Fibroblast of lung (primary cell): ENCODE results near the gene FBXO41. TPM values are rescaled to one million over a fixed set of nuclear protein-coding genes. Genes with fewer than 3 reads are reported as not detected.

Experiments
- DNase-seq, 2 donors: peaks; one replicate each; pipeline versions ENCODE4 v3.0.0 to v3.0.0-alpha.2; 2010; ENCODE audit warnings: low read depth in 2 of 2
- H2AFZ ChIP-seq: 2 replicates; pipeline ENCODE4 v1.5.1; 2012; ENCODE audit warnings: low read length, control low read depth, inconsistent platforms
- H3K27ac ChIP-seq: 2 replicates; pipeline ENCODE4 v1.5.1; 2011; ENCODE audit warnings: low read length, control low read depth; ENCODE audit not compliant: insufficient read depth
- H3K27me3 ChIP-seq: 2 replicates; pipeline ENCODE4 v1.5.1; 2011; ENCODE audit warnings: mild to moderate bottlenecking, low read length; ENCODE audit not compliant: control insufficient read depth, insufficient read depth
- H3K36me3 ChIP-seq: 2 replicates; pipeline ENCODE4 v1.5.1; 2011; ENCODE audit warnings: low read length; ENCODE audit not compliant: control insufficient read depth, insufficient read depth
- H3K4me1 ChIP-seq: 2 replicates; pipeline ENCODE4 v1.5.1; 2011; ENCODE audit warnings: low read length; ENCODE audit not compliant: control insufficient read depth, insufficient read depth; ENCODE audit errors: extremely low read depth
- H3K4me2 ChIP-seq: 2 replicates; pipeline ENCODE4 v1.5.1; 2011; ENCODE audit warnings: low read length, control low read depth; ENCODE audit not compliant: insufficient read depth; ENCODE audit errors: extremely low read depth
- H3K4me3 ChIP-seq, 4 experiments: fragments of 200-600 bp in 1 of 4; sonication (generic) in 1 of 4; replicated peaks in 1 of 4; 2 replicates each; pipeline ENCODE4 v1.5.1; 2011 to 2016; ENCODE audit warnings: low read length in 4 of 4, low read depth in 3 of 4, mild to moderate bottlenecking in 3 of 4, control low read depth in 2 of 4, inconsistent platforms in 1 of 4, mixed read lengths in 1 of 4; ENCODE audit not compliant: insufficient read depth in 1 of 4; ENCODE audit errors: control extremely low read depth in 1 of 4
- H3K79me2 ChIP-seq: 2 replicates; pipeline ENCODE4 v1.5.1; 2012; ENCODE audit warnings: mild to moderate bottlenecking, low read length, inconsistent platforms; ENCODE audit not compliant: control insufficient read depth, insufficient read depth
- H3K9ac ChIP-seq: 2 replicates; pipeline ENCODE4 v1.5.1; 2011; ENCODE audit warnings: mild to moderate bottlenecking, low read length, control low read depth; ENCODE audit not compliant: insufficient read depth
- H3K9me3 ChIP-seq: 2 replicates; pipeline ENCODE4 v1.5.1; 2012; ENCODE audit warnings: low read depth, low read length; ENCODE audit not compliant: control insufficient read depth, insufficient read depth
- H4K20me1 ChIP-seq: 2 replicates; pipeline ENCODE4 v1.5.1; 2011; ENCODE audit warnings: low read length; ENCODE audit not compliant: control insufficient read depth, insufficient read depth; ENCODE audit errors: extremely low read depth
- EZH2 ChIP-seq: IDR thresholded peaks from 2 replicates; pipeline ENCODE4 v1.5.1; 2012; ENCODE audit warnings: low read length, control low read depth, mild to moderate bottlenecking; ENCODE audit errors: missing control alignments
- polyA plus RNA-seq, 2 donors: library from polyadenylated mRNA; depleted of rRNA in 1 of 2; stranded (reverse) in 1 of 2; unstranded in 1 of 2; fragments of >200 nt; gene quantifications; 2 replicates each; pipeline ENCODE4 v1.2.1, GENCODE V29; 2011 to 2012; ENCODE audit warnings: missing spikeins in 1 of 2
- total RNA-seq: library from RNA; depleted of rRNA; stranded (reverse); fragments of >200 nt; gene quantifications from 2 replicates; pipeline ENCODE4 v1.2.1, GENCODE V29; 2014
- TF ChIP-seq, protein P1 (sequence below), 2 donors: IDR thresholded peaks in 1 of 2; conservative IDR thresholded peaks in 1 of 2; 1 replicate in 1 of 2; 2 replicates in 1 of 2; pipeline ENCODE4 v1.5.1; 2011 to 2012; ENCODE audit warnings: low read length in 2 of 2, control low read depth in 1 of 2, inconsistent platforms in 1 of 2, low read depth in 1 of 2, mild to moderate bottlenecking in 1 of 2

FBXO41 gene
- total and polyA plus RNA-seq, 2 donors (not counting 1 experiment from before 2014, with no cell fraction given): 0.51 to 1.2 TPM

DNA sequence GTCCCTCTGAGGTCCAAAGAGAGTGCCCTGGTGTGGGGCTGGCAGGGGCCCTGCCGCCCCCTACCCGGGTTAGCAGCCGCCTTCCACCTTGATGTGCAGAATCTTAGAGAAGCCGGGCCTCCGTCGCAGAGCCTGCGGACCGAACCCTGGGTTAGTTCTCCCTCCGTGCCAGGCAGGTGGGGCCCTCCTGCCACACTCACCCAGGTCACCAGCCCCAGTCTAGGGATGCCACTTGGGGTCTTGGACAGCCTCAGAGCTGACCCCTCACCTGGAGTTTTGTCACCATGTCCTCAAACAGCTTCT lies 25.4 kb downstream of the FBXO41 start:
- H3K4me2 ChIP-seq: no peak overlapping the region
- DNase-seq: no peak
- H3K9ac ChIP-seq: no peak overlapping the region
- H3K4me3 ChIP-seq: no peak overlapping the region
- no peaks in the 10 kb centered on the region for H3K9me3 ChIP-seq
- H3K27ac ChIP-seq: no peak overlapping the region
- no peaks in the 10 kb centered on the region for H3K36me3 ChIP-seq
- no peaks in the 10 kb centered on the region for H4K20me1 ChIP-seq
- H3K79me2 ChIP-seq: no peaks in the 10 kb centered on the region
- no peak for TF ChIP-seq EZH2
- TF ChIP-seq, protein P1, sequence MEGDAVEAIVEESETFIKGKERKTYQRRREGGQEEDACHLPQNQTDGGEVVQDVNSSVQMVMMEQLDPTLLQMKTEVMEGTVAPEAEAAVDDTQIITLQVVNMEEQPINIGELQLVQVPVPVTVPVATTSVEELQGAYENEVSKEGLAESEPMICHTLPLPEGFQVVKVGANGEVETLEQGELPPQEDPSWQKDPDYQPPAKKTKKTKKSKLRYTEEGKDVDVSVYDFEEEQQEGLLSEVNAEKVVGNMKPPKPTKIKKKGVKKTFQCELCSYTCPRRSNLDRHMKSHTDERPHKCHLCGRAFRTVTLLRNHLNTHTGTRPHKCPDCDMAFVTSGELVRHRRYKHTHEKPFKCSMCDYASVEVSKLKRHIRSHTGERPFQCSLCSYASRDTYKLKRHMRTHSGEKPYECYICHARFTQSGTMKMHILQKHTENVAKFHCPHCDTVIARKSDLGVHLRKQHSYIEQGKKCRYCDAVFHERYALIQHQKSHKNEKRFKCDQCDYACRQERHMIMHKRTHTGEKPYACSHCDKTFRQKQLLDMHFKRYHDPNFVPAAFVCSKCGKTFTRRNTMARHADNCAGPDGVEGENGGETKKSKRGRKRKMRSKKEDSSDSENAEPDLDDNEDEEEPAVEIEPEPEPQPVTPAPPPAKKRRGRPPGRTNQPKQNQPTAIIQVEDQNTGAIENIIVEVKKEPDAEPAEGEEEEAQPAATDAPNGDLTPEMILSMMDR (conservative IDR thresholded peaks at IDR 0.05 in 1 of 2, IDR thresholded peaks at IDR 0.05 in 1 of 2; ENCODE audit: low read depth in 1 of 2, low read length in 2 of 2): no peak
- H2AFZ ChIP-seq: no peak overlapping the region
- H3K4me1 ChIP-seq: no peaks in the 10 kb centered on the region
- no peaks in the 10 kb centered on the region for H3K27me3 ChIP-seq

DNA sequence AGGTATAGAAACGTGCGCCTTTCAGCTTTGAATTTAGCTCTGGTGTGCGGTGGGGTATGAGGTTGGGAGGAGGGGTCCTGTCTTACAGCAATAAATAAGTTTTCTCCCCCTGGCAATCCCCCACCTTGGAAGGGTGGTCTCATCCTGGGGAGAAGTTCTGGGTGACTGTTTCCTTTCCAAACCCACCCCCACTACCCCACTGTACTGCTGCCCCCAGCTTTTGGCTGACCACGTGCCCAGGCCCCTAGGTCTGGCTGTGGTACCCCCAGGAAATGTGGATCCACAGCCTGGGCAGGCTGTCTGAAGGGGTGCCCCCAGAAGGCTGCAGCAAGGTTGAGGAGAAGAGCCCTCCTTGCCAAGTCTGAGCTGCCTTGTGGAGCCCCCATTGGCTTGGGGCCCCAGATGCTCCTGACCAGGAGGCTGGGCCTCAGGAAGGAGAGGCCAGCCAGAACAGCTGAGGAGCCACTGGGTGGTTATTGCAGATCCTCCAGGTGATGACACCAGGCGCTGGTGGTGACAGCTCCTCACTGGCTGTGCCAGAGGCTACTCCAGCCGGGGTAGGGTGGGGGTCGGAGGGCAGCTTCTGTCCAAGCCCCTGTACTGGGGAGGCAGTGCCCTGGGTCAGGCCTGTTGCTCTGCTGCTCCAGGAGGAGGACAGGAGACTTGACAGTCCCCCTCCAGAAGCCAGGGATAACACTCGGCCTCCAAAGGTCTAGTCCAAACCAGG lies 25.9 kb downstream of the FBXO41 start:
- DNase-seq: no peak
- H3K27me3 ChIP-seq: no peaks in the 10 kb centered on the region
- no peak for TF ChIP-seq EZH2
- TF ChIP-seq, protein P1 (conservative IDR thresholded peaks at IDR 0.05 in 1 of 2, IDR thresholded peaks at IDR 0.05 in 1 of 2; ENCODE audit: low read depth in 1 of 2, low read length in 2 of 2): no peak

DNA sequence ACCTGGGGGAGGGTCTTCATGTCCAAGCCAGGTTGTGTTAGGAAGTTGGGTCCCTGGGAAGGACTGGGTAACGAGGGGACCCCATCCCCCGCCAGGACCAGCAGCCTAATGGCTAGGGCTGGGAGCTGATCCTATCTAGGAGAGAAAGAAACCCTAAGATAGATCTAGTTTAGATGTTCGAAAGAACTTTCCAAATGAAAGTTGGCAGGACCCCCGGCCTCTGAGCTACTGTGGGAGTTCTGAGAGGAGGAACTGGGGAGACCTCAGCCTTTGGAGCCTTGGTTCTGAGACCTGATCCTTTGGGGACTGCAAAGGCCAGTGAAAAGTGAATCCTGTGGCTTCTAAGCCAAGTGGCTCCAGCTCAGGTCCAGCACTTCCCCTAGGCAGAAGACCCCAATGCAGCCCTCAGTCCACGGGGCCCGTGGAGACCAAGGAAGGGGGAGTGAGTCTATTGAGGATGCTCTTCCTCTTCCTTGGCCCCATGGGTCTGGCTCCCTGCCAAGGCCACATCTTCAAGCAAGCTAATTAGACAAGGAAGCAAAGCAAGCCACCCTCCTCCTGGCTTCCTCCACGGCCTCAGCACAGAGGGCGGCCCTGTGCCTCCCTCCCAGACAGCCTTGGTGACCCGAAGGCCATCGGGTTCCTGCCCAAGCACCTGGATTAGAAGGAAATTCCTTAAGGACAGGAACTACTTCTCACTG lies 26.7 kb downstream of the FBXO41 start:
- TF ChIP-seq, protein P1 (conservative IDR thresholded peaks at IDR 0.05 in 1 of 2, IDR thresholded peaks at IDR 0.05 in 1 of 2; ENCODE audit: low read depth in 1 of 2, low read length in 2 of 2): no peak
- no peak for TF ChIP-seq EZH2
- Histone ChIP-seq H4K20me1 (no peaks in the 10 kb centered on the region), H3K4me3 (no peak overlapping the region), H3K4me2 (no peak overlapping the region), H3K27ac (no peak overlapping the region), H3K79me2 (no peaks in the 10 kb centered on the region), H3K4me1 (no peaks in the 10 kb centered on the region), H2AFZ (no peak overlapping the region), H3K27me3 (no peaks in the 10 kb centered on the region), H3K9ac (no peak overlapping the region), H3K9me3 (no peaks in the 10 kb centered on the region), H3K36me3 (peaks cover 5% of the 10 kb centered on the region)
- no peak for DNase-seq

More for the DNA sequence above, 25.9 kb downstream of the FBXO41 start:
- Histone ChIP-seq H2AFZ (no peak overlapping the region), H3K4me3 (no peak overlapping the region), H3K9ac (no peak overlapping the region), H3K4me2 (no peak overlapping the region), H3K27ac (no peak overlapping the region), H3K4me1 (no peaks in the 10 kb centered on the region), H3K79me2 (no peaks in the 10 kb centered on the region), H4K20me1 (no peaks in the 10 kb centered on the region), H3K9me3 (no peaks in the 10 kb centered on the region), H3K36me3 (no peaks in the 10 kb centered on the region)
